NB4 (cell line): ENCODE data around the gene NINJ1.

Source experiments
- DNase-seq: peaks from one replicate; pipeline ENCODE4 v3.0.0; 2010; ENCODE audit warnings: low read depth
- H3K4me3 ChIP-seq: one replicate; pipeline ENCODE4 v1.5.1; 2011; ENCODE audit warnings: mild to moderate bottlenecking, low read depth, low read length, moderate library complexity
- MAX ChIP-seq: IDR thresholded peaks from 2 replicates; pipeline ENCODE4 v1.6.1; 2011; ENCODE audit warnings: low read depth, low read length
- MYC ChIP-seq: IDR thresholded peaks from 2 replicates; pipeline ENCODE4 v1.6.1; 2011; ENCODE audit warnings: low read depth, low read length
- POLR2A ChIP-seq: IDR thresholded peaks from 2 replicates; pipeline ENCODE4 v1.6.1; 2011; ENCODE audit warnings: mild to moderate bottlenecking; ENCODE audit not compliant: insufficient read length; ENCODE audit errors: extremely low read depth
- TF ChIP-seq, protein P1 (sequence below): IDR thresholded peaks from one replicate; pipeline ENCODE4 v1.5.1; 2012; ENCODE audit warnings: low read depth, low read length

NINJ1 gene

GRCh38 chr9:93155716-93156474 lies 21.8 kb upstream of the NINJ1 start:
- TF ChIP-seq MYC (no peak), MAX (no peak), POLR2A (no peak)
- TF ChIP-seq, protein P1, sequence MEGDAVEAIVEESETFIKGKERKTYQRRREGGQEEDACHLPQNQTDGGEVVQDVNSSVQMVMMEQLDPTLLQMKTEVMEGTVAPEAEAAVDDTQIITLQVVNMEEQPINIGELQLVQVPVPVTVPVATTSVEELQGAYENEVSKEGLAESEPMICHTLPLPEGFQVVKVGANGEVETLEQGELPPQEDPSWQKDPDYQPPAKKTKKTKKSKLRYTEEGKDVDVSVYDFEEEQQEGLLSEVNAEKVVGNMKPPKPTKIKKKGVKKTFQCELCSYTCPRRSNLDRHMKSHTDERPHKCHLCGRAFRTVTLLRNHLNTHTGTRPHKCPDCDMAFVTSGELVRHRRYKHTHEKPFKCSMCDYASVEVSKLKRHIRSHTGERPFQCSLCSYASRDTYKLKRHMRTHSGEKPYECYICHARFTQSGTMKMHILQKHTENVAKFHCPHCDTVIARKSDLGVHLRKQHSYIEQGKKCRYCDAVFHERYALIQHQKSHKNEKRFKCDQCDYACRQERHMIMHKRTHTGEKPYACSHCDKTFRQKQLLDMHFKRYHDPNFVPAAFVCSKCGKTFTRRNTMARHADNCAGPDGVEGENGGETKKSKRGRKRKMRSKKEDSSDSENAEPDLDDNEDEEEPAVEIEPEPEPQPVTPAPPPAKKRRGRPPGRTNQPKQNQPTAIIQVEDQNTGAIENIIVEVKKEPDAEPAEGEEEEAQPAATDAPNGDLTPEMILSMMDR = no peak
- no peak for DNase-seq
- H3K4me3 ChIP-seq = no peak overlapping the region

- H3K4me3 ChIP-seq = no peak overlapping the region
- TF ChIP-seq, protein P1 = peak; percentile 88
- no peak for TF ChIP-seq MAX
- peak; percentile 61 for DNase-seq
Measured at GRCh38 chr9:93154293-93154903, 20.3 kb upstream of the NINJ1 start.

- H3K4me3 ChIP-seq = no peak overlapping the region
- no peak for DNase-seq
- TF ChIP-seq, protein P1 = no peak
- TF ChIP-seq MYC (no peak), POLR2A (no peak), MAX (no peak)
Measured at GRCh38 chr9:93151097-93151784, 17.2 kb upstream of the NINJ1 start.

GRCh38 chr9:93149361-93149760 lies 15.3 kb upstream of the NINJ1 start:
- TF ChIP-seq MYC = no peak
- TF ChIP-seq, protein P1 = no peak
- TF ChIP-seq POLR2A = no peak
- no peak for TF ChIP-seq MAX
- no peak for DNase-seq
- H3K4me3 ChIP-seq = no peak overlapping the region

GRCh38 chr9:93148721-93149120 lies 14.7 kb upstream of the NINJ1 start:
- no peak overlapping the region for H3K4me3 ChIP-seq
- TF ChIP-seq MYC (no peak), POLR2A (no peak), MAX (no peak)
- TF ChIP-seq, protein P1 = no peak
- no peak for DNase-seq
